Activated naive CD8-positive, alpha-beta T cell (primary cell): Measurements from ENCODE around the gene SLC3A2.

Source experiments
- H3K27ac Mint-ChIP-seq: one replicate; pipeline ENCODE4 v1.8.0; 2021; ENCODE audit warnings: mixed read lengths
- H3K27me3 Mint-ChIP-seq: one replicate; pipeline ENCODE4 v1.8.0; 2021; ENCODE audit warnings: mixed read lengths
- H3K36me3 Mint-ChIP-seq: one replicate; pipeline ENCODE4 v1.8.0; 2021; ENCODE audit warnings: mixed read lengths
- H3K4me1 Mint-ChIP-seq: one replicate; pipeline ENCODE4 v1.8.0; 2021; ENCODE audit warnings: low read depth, mixed read lengths
- H3K4me3 Mint-ChIP-seq: one replicate; pipeline ENCODE4 v1.8.0; 2021; ENCODE audit warnings: mild to moderate bottlenecking, mixed read lengths
- H3K9me3 Mint-ChIP-seq: one replicate; pipeline ENCODE4 v1.8.0; 2021; ENCODE audit warnings: low read depth, mixed read lengths

SLC3A2 gene

GRCh38 chr11:62846177-62846576 lies 34.5 kb upstream of the SLC3A2 start:
- H3K36me3 Mint-ChIP-seq = no peaks in the 10 kb centered on the region
- H3K27me3 Mint-ChIP-seq = no peaks in the 10 kb centered on the region
- H3K9me3 Mint-ChIP-seq = no peaks in the 10 kb centered on the region

GRCh38 chr11:62847767-62848314 lies 32.9 kb upstream of the SLC3A2 start:
- no peak overlapping the region for H3K4me3 Mint-ChIP-seq
- no peaks in the 10 kb centered on the region for H3K9me3 Mint-ChIP-seq
- peaks cover 10% of the 10 kb centered on the region for H3K36me3 Mint-ChIP-seq
- peak overlapping the region; percentile 50 for H3K27ac Mint-ChIP-seq
- no peaks in the 10 kb centered on the region for H3K27me3 Mint-ChIP-seq
- H3K4me1 Mint-ChIP-seq = peaks cover 26% of the 10 kb centered on the region

More at GRCh38 chr11:62846177-62846576, 34.5 kb upstream of the SLC3A2 start:
- peaks cover 12% of the 10 kb centered on the region for H3K4me1 Mint-ChIP-seq
- no peak overlapping the region for H3K27ac Mint-ChIP-seq
- no peak overlapping the region for H3K4me3 Mint-ChIP-seq

GRCh38 chr11:62850911-62851806 lies 29.5 kb upstream of the SLC3A2 start:
- Mint-ChIP-seq H3K9me3 (no peaks in the 10 kb centered on the region), H3K27me3 (no peaks in the 10 kb centered on the region), H3K36me3 (peaks cover 38% of the 10 kb centered on the region), H3K4me1 (peaks cover 35% of the 10 kb centered on the region), H3K27ac (peak overlapping the region; percentile 100), H3K4me3 (peak overlapping the region; percentile 97)

GRCh38 chr11:62851807-62852522 lies 28.7 kb upstream of the SLC3A2 start:
- Mint-ChIP-seq H3K27me3 (no peaks in the 10 kb centered on the region), H3K4me3 (peak overlapping the region; percentile 97), H3K36me3 (peaks cover 38% of the 10 kb centered on the region), H3K4me1 (peaks cover 35% of the 10 kb centered on the region), H3K9me3 (no peaks in the 10 kb centered on the region), H3K27ac (peak overlapping the region; percentile 100)

GRCh38 chr11:62852523-62853188 lies 28.0 kb upstream of the SLC3A2 start:
- peak overlapping the region; percentile 100 for H3K27ac Mint-ChIP-seq
- no peaks in the 10 kb centered on the region for H3K27me3 Mint-ChIP-seq
- H3K4me3 Mint-ChIP-seq = peak overlapping the region; percentile 97
- no peaks in the 10 kb centered on the region for H3K9me3 Mint-ChIP-seq
- H3K36me3 Mint-ChIP-seq = peaks cover 39% of the 10 kb centered on the region
- peaks cover 37% of the 10 kb centered on the region for H3K4me1 Mint-ChIP-seq

- H3K4me1 Mint-ChIP-seq = peaks cover 44% of the 10 kb centered on the region
- peak overlapping the region; percentile 97 for H3K4me3 Mint-ChIP-seq
- H3K9me3 Mint-ChIP-seq = no peaks in the 10 kb centered on the region
- H3K27me3 Mint-ChIP-seq = no peaks in the 10 kb centered on the region
- peak overlapping the region; percentile 100 for H3K27ac Mint-ChIP-seq
- peaks cover 41% of the 10 kb centered on the region for H3K36me3 Mint-ChIP-seq
Measured at GRCh38 chr11:62853279-62853965, 27.3 kb upstream of the SLC3A2 start.

GRCh38 chr11:62854013-62854824 lies 26.5 kb upstream of the SLC3A2 start:
- H3K9me3 Mint-ChIP-seq = no peaks in the 10 kb centered on the region
- H3K27ac Mint-ChIP-seq = peak overlapping the region; percentile 100
- no peaks in the 10 kb centered on the region for H3K27me3 Mint-ChIP-seq
- H3K36me3 Mint-ChIP-seq = peaks cover 41% of the 10 kb centered on the region
- peak overlapping the region; percentile 97 for H3K4me3 Mint-ChIP-seq
- H3K4me1 Mint-ChIP-seq = peaks cover 42% of the 10 kb centered on the region

GRCh38 chr11:62854825-62855570 lies 25.7 kb upstream of the SLC3A2 start:
- Mint-ChIP-seq H3K9me3 (no peaks in the 10 kb centered on the region), H3K4me1 (peaks cover 40% of the 10 kb centered on the region), H3K27ac (peak overlapping the region; percentile 100), H3K36me3 (peaks cover 41% of the 10 kb centered on the region), H3K4me3 (peak overlapping the region; percentile 97), H3K27me3 (no peaks in the 10 kb centered on the region)

- H3K36me3 Mint-ChIP-seq = peaks cover 41% of the 10 kb centered on the region
- peaks cover 40% of the 10 kb centered on the region for H3K4me1 Mint-ChIP-seq
Measured at GRCh38 chr11:62855571-62856332, 24.9 kb upstream of the SLC3A2 start.

GRCh38 chr11:62856333-62856895 lies 24.3 kb upstream of the SLC3A2 start:
- H3K4me3 Mint-ChIP-seq = peak overlapping the region; percentile 97
- peaks cover 39% of the 10 kb centered on the region for H3K4me1 Mint-ChIP-seq
- no peaks in the 10 kb centered on the region for H3K9me3 Mint-ChIP-seq
- peaks cover 41% of the 10 kb centered on the region for H3K36me3 Mint-ChIP-seq
- H3K27ac Mint-ChIP-seq = peak overlapping the region; percentile 100
- H3K27me3 Mint-ChIP-seq = no peaks in the 10 kb centered on the region

More at GRCh38 chr11:62855571-62856332, 24.9 kb upstream of the SLC3A2 start:
- Mint-ChIP-seq H3K27ac (peak overlapping the region; percentile 100), H3K4me3 (peak overlapping the region; percentile 97), H3K9me3 (no peaks in the 10 kb centered on the region), H3K27me3 (no peaks in the 10 kb centered on the region)

- Mint-ChIP-seq H3K27me3 (no peaks in the 10 kb centered on the region), H3K36me3 (peaks cover 33% of the 10 kb centered on the region), H3K27ac (peak overlapping the region; percentile 58), H3K4me3 (peak overlapping the region; percentile 97), H3K4me1 (peaks cover 31% of the 10 kb centered on the region), H3K9me3 (no peaks in the 10 kb centered on the region)
Measured at GRCh38 chr11:62857541-62857982, 23.1 kb upstream of the SLC3A2 start.

GRCh38 chr11:62858201-62858600 lies 22.5 kb upstream of the SLC3A2 start:
- H3K9me3 Mint-ChIP-seq = no peaks in the 10 kb centered on the region
- no peaks in the 10 kb centered on the region for H3K27me3 Mint-ChIP-seq
- H3K36me3 Mint-ChIP-seq = peaks cover 27% of the 10 kb centered on the region
- peaks cover 28% of the 10 kb centered on the region for H3K4me1 Mint-ChIP-seq
- peak overlapping the region; percentile 97 for H3K4me3 Mint-ChIP-seq
- no peak overlapping the region for H3K27ac Mint-ChIP-seq
